ENCODE results near the gene LRRC46.

GRCh38 chr17:47810901-47811635 is 20.4 kb upstream of the LRRC46 start:
- TF ChIP-seq CTCF (IDR thresholded peaks at IDR 0.05) (no peak), EP300 (IDR thresholded peaks at IDR 0.05) (no peak), POLR2AphosphoS5 (IDR thresholded peaks at IDR 0.05) (no peak)

Data from esophagus muscularis mucosa (tissue), 4 donors.